ENCODE data around the gene CXCL1. TPM values are rescaled to one million over a fixed set of nuclear protein-coding genes. Genes with fewer than 3 reads are reported as not detected.

Gene CXCL1
- total RNA-seq, 1 experiment from 2014 or later, result not detected

DNA sequence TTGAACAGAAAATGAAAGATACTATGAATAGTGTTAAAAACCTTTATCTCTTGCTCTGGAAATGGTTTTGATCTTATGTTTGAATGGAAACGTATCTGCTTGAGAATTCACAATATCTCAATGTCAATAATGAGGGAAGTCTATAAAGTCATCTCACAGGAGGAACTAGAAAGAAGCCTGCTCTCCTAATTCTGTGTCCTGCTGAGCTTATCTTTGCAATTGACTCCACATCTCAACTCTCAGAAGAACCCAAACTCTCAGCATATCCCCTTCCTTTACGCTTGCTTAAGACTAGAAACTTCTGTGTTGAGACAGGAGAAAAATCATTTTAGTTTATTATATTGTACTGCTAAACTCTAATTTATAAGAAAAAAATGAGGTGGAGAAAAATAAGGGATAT is 24.4 kb upstream of the CXCL1 start:
- peaks cover 4% of the 10 kb centered on the region for H3K27me3 Mint-ChIP-seq (ENCODE audit: insufficient read depth, unreplicated experiment)
- DNase-seq, result no peak
- intact Hi-C loops (cut with micrococcal nuclease; ENCODE audit: unreplicated experiment), result no loop called here
- Histone ChIP-seq H3K27me3 (replicated peaks; ENCODE audit: control insufficient read depth, insufficient read depth, low read length) (no peaks in the 10 kb centered on the region), H3K4me3 (ENCODE audit: low read depth, low read length) (no peak overlapping the region), H3K36me3 (ENCODE audit: control insufficient read depth, insufficient read depth, low read length) (no peaks in the 10 kb centered on the region), H3K9me3 (no peaks in the 10 kb centered on the region), H3K4me1 (no peaks in the 10 kb centered on the region)
- no peaks in the 10 kb centered on the region for H3K9me3 Mint-ChIP-seq (ENCODE audit: unreplicated experiment)
- H3K36me3 Mint-ChIP-seq (ENCODE audit: insufficient read depth, unreplicated experiment), result no peaks in the 10 kb centered on the region
- H3K27ac Mint-ChIP-seq (ENCODE audit: unreplicated experiment), result no peak overlapping the region
- TF ChIP-seq, protein P1, sequence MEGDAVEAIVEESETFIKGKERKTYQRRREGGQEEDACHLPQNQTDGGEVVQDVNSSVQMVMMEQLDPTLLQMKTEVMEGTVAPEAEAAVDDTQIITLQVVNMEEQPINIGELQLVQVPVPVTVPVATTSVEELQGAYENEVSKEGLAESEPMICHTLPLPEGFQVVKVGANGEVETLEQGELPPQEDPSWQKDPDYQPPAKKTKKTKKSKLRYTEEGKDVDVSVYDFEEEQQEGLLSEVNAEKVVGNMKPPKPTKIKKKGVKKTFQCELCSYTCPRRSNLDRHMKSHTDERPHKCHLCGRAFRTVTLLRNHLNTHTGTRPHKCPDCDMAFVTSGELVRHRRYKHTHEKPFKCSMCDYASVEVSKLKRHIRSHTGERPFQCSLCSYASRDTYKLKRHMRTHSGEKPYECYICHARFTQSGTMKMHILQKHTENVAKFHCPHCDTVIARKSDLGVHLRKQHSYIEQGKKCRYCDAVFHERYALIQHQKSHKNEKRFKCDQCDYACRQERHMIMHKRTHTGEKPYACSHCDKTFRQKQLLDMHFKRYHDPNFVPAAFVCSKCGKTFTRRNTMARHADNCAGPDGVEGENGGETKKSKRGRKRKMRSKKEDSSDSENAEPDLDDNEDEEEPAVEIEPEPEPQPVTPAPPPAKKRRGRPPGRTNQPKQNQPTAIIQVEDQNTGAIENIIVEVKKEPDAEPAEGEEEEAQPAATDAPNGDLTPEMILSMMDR (IDR thresholded peaks at IDR 0.05; ENCODE audit: insufficient read depth in 1 of 2, low read depth in 1 of 2, low read length in 1 of 2, severe bottlenecking in 1 of 2, unreplicated experiment in 1 of 2), result no peak
- POLR2A ChIA-PET, result no interaction called here
- CTCF ChIA-PET, result no interaction called here
- H3K4me1 Mint-ChIP-seq (ENCODE audit: low read depth, unreplicated experiment), result no peaks in the 10 kb centered on the region
- no peak overlapping the region for H3K4me3 Mint-ChIP-seq (ENCODE audit: unreplicated experiment)
- BruUV-seq (replicated peaks), result no TSS peak

DNA sequence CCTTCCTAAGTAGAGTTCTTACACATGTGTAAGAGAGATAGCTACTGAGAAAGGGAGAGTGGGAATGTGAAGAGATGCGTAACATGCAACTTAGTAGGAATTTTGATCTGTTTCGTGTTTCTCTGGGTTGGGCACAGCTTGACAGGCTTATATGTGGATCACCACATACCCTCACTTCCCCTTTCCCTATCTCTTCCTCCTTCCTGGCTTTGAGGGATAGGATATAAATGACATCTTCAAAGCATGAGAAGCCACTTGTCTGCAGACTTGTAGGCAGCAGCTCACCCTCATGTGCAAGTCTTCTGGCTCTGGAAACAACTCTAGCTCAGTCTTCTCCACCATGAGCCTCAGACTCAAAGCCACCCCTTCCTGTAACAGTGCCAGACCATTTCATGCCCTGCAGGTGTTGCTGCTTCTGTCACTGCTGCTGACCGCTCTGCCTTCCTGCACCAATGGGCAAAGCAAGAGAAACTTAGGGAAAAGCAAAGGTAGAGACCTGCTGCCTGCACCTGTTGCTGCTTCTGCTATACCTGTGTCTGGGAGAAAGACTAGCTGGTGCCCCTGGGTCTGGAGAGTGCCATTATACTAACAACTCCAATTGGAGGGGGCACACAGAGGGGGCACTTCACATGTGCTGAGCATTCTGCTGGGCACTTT is 21.5 kb upstream of the CXCL1 start:
- Mint-ChIP-seq H3K36me3 (ENCODE audit: insufficient read depth, unreplicated experiment) (no peaks in the 10 kb centered on the region), H3K27me3 (ENCODE audit: insufficient read depth, unreplicated experiment) (peaks cover 3% of the 10 kb centered on the region), H3K4me3 (ENCODE audit: unreplicated experiment) (no peak overlapping the region), H3K4me1 (ENCODE audit: low read depth, unreplicated experiment) (no peaks in the 10 kb centered on the region), H3K27ac (ENCODE audit: unreplicated experiment) (no peak overlapping the region), H3K9me3 (ENCODE audit: unreplicated experiment) (no peaks in the 10 kb centered on the region)
- H3K9me3 ChIP-seq, result no peaks in the 10 kb centered on the region
- H3K4me1 ChIP-seq, result no peaks in the 10 kb centered on the region
- no peaks in the 10 kb centered on the region for H3K27me3 ChIP-seq (replicated peaks; ENCODE audit: control insufficient read depth, insufficient read depth, low read length)
- H3K4me3 ChIP-seq (ENCODE audit: low read depth, low read length), result no peak overlapping the region
- ChIA-PET CTCF (no interaction called here), POLR2A (no interaction called here)
- H3K36me3 ChIP-seq (ENCODE audit: control insufficient read depth, insufficient read depth, low read length), result no peaks in the 10 kb centered on the region
- intact Hi-C loops (cut with micrococcal nuclease; ENCODE audit: unreplicated experiment), result no loop called here
- no TSS peak for BruUV-seq (replicated peaks)
- TF ChIP-seq, protein P1 (IDR thresholded peaks at IDR 0.05; ENCODE audit: insufficient read depth in 1 of 2, low read depth in 1 of 2, low read length in 1 of 2, severe bottlenecking in 1 of 2, unreplicated experiment in 1 of 2), result no peak
- DNase-seq, result no peak

GRCh38 chr4:73848183-73848777 is 20.9 kb upstream of the CXCL1 start:
- Histone ChIP-seq H3K4me1 (no peaks in the 10 kb centered on the region), H3K4me3 (ENCODE audit: low read depth, low read length) (no peak overlapping the region), H3K9me3 (no peaks in the 10 kb centered on the region), H3K27me3 (replicated peaks; ENCODE audit: control insufficient read depth, insufficient read depth, low read length) (no peaks in the 10 kb centered on the region), H3K36me3 (ENCODE audit: control insufficient read depth, insufficient read depth, low read length) (no peaks in the 10 kb centered on the region)
- no peak for DNase-seq
- Mint-ChIP-seq H3K27me3 (ENCODE audit: insufficient read depth, unreplicated experiment) (peaks cover 2% of the 10 kb centered on the region), H3K4me3 (ENCODE audit: unreplicated experiment) (no peak overlapping the region), H3K9me3 (ENCODE audit: unreplicated experiment) (no peaks in the 10 kb centered on the region), H3K27ac (ENCODE audit: unreplicated experiment) (no peak overlapping the region), H3K4me1 (ENCODE audit: low read depth, unreplicated experiment) (no peaks in the 10 kb centered on the region), H3K36me3 (ENCODE audit: insufficient read depth, unreplicated experiment) (no peaks in the 10 kb centered on the region)
- ChIA-PET POLR2A (no interaction called here), CTCF (no interaction called here)
- intact Hi-C loops (cut with micrococcal nuclease; ENCODE audit: unreplicated experiment), result no loop called here
- TF ChIP-seq, protein P1 (IDR thresholded peaks at IDR 0.05; ENCODE audit: insufficient read depth in 1 of 2, low read depth in 1 of 2, low read length in 1 of 2, severe bottlenecking in 1 of 2, unreplicated experiment in 1 of 2), result no peak
- BruUV-seq (replicated peaks), result no TSS peak

Measured in Caco-2 (cell line).